RPMI7951 (cell line): ENCODE results near the gene LRFN4. TPM values are rescaled to one million over a fixed set of nuclear protein-coding genes. Genes with fewer than 3 reads are reported as not detected.
"Not testable (repeated sequence)": the region's sequence is repeated elsewhere in the genome, so short reads cannot be mapped to it uniquely, and the experiment has no call there.

Experiments
- DNase-seq: peaks from one replicate; pipeline ENCODE4 v3.0.0-alpha.2; 2012; ENCODE audit warnings: low read depth
- total RNA-seq: library from RNA; depleted of rRNA; stranded (reverse); fragments of >200 nt; shearing (Covaris generic); gene quantifications from 2 replicates; pipeline ENCODE4 v1.2.3, GENCODE V29; 2014; rRNA removed

The LRFN4 gene
- total RNA-seq, result 10.6 and 19.7 TPM in 2 replicates

DNA sequence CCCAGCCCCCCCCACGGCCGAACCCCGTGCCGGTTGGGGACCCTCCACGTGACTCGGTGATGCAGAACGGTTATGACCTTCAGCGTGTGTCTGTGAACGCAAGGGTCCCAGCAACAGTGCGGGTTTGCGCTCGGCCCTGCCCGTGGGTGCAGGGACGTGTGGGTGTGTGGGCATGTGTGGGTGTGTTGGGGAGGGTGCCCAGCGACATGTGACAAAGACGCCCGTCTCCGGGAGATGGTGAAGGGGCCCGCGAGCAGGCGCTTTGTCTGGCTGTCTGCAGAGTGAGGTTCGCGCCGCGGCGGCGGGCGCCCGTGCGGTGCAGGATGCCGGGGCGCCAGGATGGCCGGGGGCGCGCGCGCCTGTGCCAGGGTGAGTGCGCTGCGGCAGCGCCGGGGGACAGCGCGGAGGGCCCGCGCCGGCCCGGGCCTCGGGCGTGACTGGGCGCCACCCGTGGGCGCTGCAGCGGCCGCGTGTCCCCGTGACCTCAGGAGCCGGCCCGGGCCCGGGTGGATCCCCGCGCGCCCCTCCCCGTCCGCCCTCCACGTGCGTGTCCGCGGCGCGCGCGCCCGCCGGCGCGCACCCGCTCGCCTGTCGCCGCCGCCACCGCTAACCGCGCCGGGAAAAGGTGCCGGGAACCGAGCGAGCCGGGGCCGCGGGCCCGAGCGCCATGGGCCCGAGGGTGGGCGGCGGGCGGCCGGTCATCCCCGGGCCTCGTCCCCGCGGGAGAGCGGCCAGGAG is at the start of gene LRFN4:
Gene LRFN4 (plus strand): TSS at position 569 of the 738 bp plus-strand sequence. CDS start 681 bp downstream, outside the sequence.
- peak; percentile 21 for DNase-seq

GRCh38 chr11:66809592-66809991 is 47.3 kb upstream of the LRFN4 start:
- DNase-seq, result no peak

- DNase-seq, result no peak
These were observed 46.2 kb upstream of the LRFN4 start for GRCh38 chr11:66810576-66811185.

DNA sequence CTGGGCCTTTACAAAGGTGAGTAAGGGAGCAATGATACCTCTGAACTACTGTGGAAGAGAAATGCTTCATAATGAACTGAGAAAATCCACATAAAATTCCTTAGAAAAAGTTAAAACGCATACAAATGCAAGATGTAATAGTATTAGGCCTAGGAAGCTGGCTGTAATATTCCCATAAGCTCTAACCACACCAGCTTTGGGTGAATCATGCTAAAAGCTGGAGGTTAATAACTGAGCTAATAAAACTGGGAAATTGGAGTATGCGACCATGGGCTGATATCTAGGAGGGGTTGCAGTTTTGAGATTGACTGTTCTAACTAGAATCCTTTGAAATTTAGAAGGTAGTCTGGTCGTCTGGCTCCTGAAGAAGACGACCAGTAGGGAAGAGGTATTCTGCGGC is 42.2 kb upstream of the LRFN4 start:
- no peak for DNase-seq

GRCh38 chr11:66815646-66816045 is 41.2 kb upstream of the LRFN4 start:
- no peak for DNase-seq

DNA sequence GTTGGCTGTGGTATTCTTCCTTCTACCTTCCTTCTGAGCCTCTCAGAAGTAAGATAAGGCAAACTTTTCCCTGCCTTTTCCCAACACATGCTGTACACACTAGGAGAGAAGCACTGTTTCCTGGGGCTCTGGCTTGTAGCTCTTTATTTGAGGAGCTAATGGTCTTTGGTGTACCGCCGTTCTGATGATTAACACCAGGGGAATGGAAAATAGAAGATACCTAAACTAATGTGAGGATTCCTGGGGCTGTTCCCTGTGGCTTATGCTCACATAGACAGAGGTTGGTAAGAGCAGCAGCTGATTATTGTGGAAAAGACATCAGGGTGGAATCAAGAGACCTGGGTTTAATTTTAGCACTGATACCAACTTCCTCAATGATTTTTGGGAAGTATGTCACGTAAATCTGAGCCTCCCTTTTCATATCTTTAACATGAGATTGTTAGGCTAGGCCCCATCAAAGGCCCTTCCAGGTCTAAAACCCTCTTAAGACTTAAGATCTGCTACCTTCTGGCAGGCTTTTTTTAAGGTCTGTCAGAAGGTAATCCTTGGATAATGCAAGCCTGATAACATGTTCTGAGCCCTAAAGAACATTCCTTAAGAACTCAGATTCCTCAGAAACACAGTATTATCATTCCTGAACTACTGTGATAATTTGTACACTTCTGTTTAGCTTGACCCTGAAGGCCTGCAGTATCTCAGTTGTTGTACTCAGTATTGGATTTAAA is 38.5 kb upstream of the LRFN4 start:
- DNase-seq, result no peak

DNA sequence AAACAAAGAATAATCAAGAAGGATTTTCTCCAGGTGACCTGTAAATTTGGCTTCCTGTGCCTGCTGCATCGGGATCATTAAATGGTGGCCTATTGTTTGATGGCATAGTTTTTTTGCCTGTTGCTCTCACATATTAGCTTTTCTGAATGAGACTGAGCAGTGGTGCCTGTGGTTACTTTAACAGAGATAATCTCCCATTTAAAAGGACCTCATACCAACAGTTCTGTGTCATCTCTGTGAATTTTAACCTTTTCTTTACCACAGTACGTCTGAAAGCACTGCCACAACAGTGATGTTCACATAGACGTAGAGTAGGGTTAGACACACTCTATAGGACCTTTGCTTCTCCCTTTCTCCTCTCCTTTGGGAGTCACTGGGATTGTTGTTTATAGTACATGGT is 36.5 kb upstream of the LRFN4 start:
- DNase-seq, result no peak

DNA sequence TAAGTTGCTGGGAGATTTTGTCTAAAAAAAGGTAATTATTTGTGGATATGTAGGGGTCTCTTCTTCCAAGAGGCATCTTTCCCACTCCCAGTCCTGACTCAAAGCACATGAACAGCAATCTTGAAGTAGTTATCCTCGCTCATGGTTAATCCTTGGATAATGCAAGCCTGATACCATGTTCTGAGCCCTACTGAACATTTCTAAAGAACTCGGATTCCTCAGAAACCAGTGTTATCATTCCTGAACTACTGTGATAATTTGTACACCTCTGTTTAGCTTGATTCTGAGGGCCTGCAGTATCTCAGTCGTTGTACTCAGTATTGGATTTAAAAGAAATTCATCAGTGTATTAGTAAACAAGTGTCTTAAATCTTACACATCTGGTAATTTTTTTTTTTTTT is 36.0 kb upstream of the LRFN4 start:
- DNase-seq, result no peak

GRCh38 chr11:66823700-66824099 is 33.2 kb upstream of the LRFN4 start:
- DNase-seq, result no peak

DNA sequence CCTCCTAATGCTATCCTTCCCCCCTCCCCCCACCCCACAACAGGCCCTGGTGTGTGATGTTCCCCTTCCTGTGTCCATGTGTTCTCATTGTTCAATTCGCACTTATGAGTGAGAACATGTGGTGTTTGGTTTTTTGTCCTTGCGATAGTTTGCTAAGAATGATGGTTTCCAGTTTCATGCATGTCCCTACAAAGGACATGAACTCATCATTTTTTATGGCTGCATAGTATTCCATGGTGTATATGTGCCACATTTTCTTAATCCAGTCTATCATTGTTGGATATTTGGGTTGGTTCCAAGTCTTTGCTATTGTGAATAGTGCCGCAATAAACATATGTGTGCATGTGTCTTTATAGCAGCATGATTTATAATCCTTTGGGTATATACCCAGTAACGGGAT is 32.3 kb upstream of the LRFN4 start:
- DNase-seq, result not testable (repeated sequence)

DNA sequence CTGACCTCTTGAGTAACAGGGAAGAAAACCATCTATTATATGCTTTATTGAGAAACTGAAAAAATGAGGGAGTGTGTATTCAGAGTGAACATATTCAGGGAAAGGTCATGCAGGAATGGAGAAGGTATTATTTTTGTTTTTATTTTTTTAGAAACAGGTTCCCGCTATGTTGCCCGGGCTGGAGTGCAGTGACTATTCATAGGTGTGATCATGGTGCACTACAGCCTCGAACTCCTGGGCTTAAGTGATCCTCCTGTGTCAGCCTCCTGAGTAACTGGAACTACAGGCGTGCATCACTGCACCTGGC is 22.4 kb upstream of the LRFN4 start:
- DNase-seq, result no peak

DNA sequence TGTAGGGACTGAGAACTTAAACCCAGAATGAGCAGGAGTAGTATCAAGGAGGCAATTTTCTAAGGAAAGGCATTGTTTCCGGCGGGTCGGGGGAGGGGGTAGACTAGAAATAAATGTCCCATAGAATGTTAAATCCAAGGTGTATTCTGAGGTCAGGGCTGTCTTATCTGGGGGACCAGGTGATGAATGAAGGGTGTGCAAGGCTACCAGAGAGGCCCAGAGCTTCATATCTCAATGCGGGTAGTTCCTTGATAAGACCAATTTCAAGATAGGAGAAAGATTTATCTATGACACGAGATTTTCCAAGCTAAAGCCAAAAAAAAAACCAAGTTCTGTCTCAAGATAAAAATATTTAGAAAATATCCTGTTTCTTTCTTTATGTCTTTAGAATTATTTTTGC is 21.9 kb upstream of the LRFN4 start:
- DNase-seq, result no peak

GRCh38 chr11:66835768-66836405 is 21.0 kb upstream of the LRFN4 start:
- DNase-seq, result no peak

- no peak for DNase-seq
These were observed 16.4 kb upstream of the LRFN4 start for GRCh38 chr11:66840317-66841091.

DNA sequence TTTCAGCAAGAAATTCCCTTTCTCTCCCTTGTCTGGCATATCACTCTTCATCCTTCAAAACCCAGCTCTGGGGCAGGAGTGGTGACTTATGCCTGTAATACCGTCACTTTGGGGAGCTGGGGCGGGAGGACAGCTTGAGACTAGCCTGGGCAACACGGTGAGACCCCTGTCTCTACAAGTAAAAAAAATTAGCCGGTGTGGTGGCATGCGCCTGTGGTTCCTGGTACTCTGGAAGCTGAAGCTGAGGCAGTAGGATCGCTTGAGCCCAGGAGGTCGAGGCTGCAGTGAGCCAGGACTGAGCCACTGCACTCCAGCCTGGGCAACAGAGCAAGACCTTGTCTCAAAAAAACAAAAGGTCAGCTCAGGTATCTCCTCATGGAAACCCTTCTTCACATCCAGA is 15.0 kb upstream of the LRFN4 start:
- no peak for DNase-seq

DNA sequence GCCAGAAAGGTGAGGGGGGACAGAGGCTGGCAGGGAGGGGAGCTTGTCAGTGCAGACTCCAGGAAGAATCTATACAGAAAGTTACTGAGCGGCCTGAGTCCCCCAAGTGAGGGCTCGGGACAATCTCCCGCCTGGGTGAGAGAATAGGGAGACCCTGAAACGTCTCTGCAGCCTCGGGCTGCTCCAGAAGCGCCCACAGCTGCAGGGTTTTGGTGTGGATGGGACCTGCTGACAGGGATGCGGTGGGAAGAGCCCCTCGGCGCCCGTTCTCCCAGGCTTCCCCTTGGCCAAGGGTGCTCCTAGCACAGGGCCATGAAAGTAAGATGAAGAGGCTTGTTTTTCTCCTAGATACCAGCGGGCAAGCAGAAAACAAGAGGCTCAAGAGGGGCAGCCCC is 14.4 kb upstream of the LRFN4 start:
- DNase-seq, result no peak

DNA sequence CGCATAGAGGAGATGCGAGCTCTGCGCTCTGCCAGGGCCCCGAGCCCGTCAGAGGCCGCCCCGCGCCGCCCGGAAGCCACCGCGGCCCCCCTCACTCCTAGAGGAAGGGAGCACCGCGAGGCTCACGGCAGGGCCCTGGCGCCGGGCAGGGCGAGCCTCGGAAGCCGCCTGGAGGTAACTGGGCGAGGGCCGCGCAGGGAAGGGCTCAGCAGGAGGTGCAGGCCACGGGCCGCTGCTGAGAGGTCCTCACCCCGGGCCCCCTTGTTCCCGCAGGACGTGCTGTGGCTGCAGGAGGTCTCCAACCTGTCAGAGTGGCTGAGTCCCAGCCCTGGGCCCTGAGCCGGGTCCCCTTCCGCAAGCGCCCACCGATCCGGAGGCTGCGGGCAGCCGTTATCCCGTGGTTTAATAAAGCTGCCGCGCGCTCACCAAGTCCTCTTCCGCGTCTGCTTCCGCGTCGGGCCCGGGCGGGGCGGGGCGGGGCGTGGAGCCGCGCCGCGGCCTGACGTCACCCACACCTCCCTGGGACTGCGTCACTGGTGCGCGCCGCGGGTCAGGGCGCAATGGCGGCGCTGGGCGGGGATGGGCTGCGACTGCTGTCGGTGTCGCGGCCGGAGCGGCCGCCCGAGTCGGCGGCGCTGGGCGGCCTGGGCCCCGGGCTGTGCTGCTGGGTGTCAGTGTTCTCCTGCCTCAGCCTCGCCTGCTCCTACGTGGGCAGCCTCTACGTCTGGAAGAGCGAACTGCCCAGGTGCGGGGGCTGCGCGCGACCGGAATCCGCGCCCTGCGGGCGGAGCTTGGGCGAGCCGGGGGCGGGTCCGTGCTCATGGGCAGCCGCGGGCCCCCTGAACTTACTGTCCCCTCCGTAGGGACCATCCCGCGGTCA is 13.7 kb upstream of the LRFN4 start, which contains the start of gene RCE1:
Gene RCE1 (plus strand): TSS at position 546 of the 880 bp plus-strand sequence. CDS start 15 bp downstream, at position 561.
- DNase-seq, result peak; percentile 86

- no peak for DNase-seq
These were observed 12.9 kb upstream of the LRFN4 start for GRCh38 chr11:66843776-66844495.

GRCh38 chr11:66844496-66845142 is 12.2 kb upstream of the LRFN4 start:
- no peak for DNase-seq
